ENCODE results near the gene ISCU. TPM values are rescaled to one million over a fixed set of nuclear protein-coding genes. Genes with fewer than 3 reads are reported as not detected.

The ISCU gene
- total and polyA plus RNA-seq, 8 donors: 83.3 to 256 (median 165) TPM

GRCh38 chr12:108568338-108569154 is 6.2 kb downstream of the ISCU start:
- intact Hi-C loops (cut with DNase I; ENCODE audit: low total_unique reads): loop anchor here (5.0 to 10.0 kb wide), 2 partner anchors 54 to 236 kb away; no protein-coding TSS in a partner anchor

GRCh38 chr12:108570743-108571608 is 8.6 kb downstream of the ISCU start:
- TF ChIP-seq POLR2A (IDR thresholded peaks at IDR 0.05): no peak
- TF ChIP-seq EP300 (IDR thresholded peaks at IDR 0.05): no peak
- no peak for TF ChIP-seq POLR2AphosphoS5 (IDR thresholded peaks at IDR 0.05)
- TF ChIP-seq CTCF (IDR thresholded peaks at IDR 0.05): no peak
- Histone ChIP-seq H3K27ac (no peak overlapping the region), H3K36me3 (peaks cover 26 to 45% (median 42%) of the 10 kb centered on the region in 4 donors), H3K4me3 (no peak overlapping the region), H3K4me1 (peaks cover 5 to 29% (median 12%) of the 10 kb centered on the region in 4 donors), H3K9me3 (no peaks in the 10 kb centered on the region), H3K27me3 (no peaks in the 10 kb centered on the region)
- DNase-seq: peak in 1 of 2 donors; percentile 57
- intact Hi-C loops (cut with DNase I; ENCODE audit: low total_unique reads): no loop called here
- WGBS, 5 donors: 56 to 63% (median 62%) methylated on average over 2 to 3 of the region's 3 CpGs

More at GRCh38 chr12:108568338-108569154, 6.2 kb downstream of the ISCU start:
- Histone ChIP-seq H3K27ac (peak overlapping the region in 4 of 5 donors; percentile 25 to 83 (median 58)), H3K4me1 (peaks cover 8 to 54% (median 24%) of the 10 kb centered on the region in 4 donors), H3K9me3 (no peaks in the 10 kb centered on the region), H3K4me3 (no peak overlapping the region), H3K27me3 (no peaks in the 10 kb centered on the region), H3K36me3 (peaks cover 33 to 65% (median 61%) of the 10 kb centered on the region in 4 donors)
- no peak for TF ChIP-seq EP300 (IDR thresholded peaks at IDR 0.05)
- no peak for TF ChIP-seq CTCF (IDR thresholded peaks at IDR 0.05)
- TF ChIP-seq POLR2AphosphoS5 (IDR thresholded peaks at IDR 0.05): no peak
- no peak for TF ChIP-seq POLR2A (IDR thresholded peaks at IDR 0.05)
- 71 to 79% (median 74%) methylated on average over 10 of the region's 10 CpGs for WGBS, 5 donors
- peak in 1 of 2 donors; percentile 64 for DNase-seq

- intact Hi-C loops (cut with DNase I; ENCODE audit: low total_unique reads): no loop called here
- no peaks in the 10 kb centered on the region for H3K9me3 ChIP-seq
- DNase-seq: no peak
- TF ChIP-seq CTCF (IDR thresholded peaks at IDR 0.05) (no peak), POLR2A (IDR thresholded peaks at IDR 0.05) (no peak), EP300 (IDR thresholded peaks at IDR 0.05) (no peak), POLR2AphosphoS5 (IDR thresholded peaks at IDR 0.05) (no peak)
- H3K27me3 ChIP-seq: no peaks in the 10 kb centered on the region
- WGBS, 5 donors: 81 to 91% (median 83%) methylated on average over 7 to 8 of the region's 8 CpGs
- H3K27ac ChIP-seq: no peak overlapping the region
- no peak overlapping the region for H3K4me3 ChIP-seq
- peaks cover 20 to 38% (median 35%) of the 10 kb centered on the region in 4 donors for H3K36me3 ChIP-seq
- peaks cover 0 to 22% (median 5%) of the 10 kb centered on the region in 4 donors for H3K4me1 ChIP-seq
These were observed 9.3 kb downstream of the ISCU start for GRCh38 chr12:108571609-108572165.

Data from stomach (tissue), 9 donors.